IMR-90 (cell line): ENCODE measurements around the gene ART4. TPM values are rescaled to one million over a fixed set of nuclear protein-coding genes. Genes with fewer than 3 reads are reported as not detected.

Source experiments
- ATAC-seq: fragments of 200-7000 bp; cut with Tn5 transposase; 2 replicates; pipeline ENCODE4 v1.9.1; 2020; ENCODE audit warnings: low read depth, mild to moderate bottlenecking, moderate library complexity
- BruUV-seq: library from RNA; stranded (reverse); fragments of 400-500 nt; replicated peaks from 2 replicates; lab custom pipeline; 2021; lab: Mats Ljungman, UMichigan
- CTCF ChIA-PET: fragments of 300-600 bp; formaldehyde crosslinking; extraction: SDS; loops from one replicate; lab custom pipeline; 2021; ENCODE audit warnings: antibody characterized with exemption; lab: Yijun Ruan, JAX
- POLR2A ChIA-PET: fragments of 300-600 bp; sonication (Branson Sonifier 250); formaldehyde crosslinking; loops from one replicate; lab custom pipeline; 2022; ENCODE audit warnings: antibody characterized with exemption; ENCODE audit not compliant: unreplicated experiment; lab: Charles Lee
- DNase-seq: peaks from one replicate; pipeline ENCODE4 v3.0.0; 2013
- H2AFZ ChIP-seq: replicated peaks from 2 replicates; pipeline ENCODE3; 2013; ENCODE audit warnings: low read length, mild to moderate bottlenecking; ENCODE audit not compliant: poor library complexity
- H2AK5ac ChIP-seq: 2 replicates; pipeline ENCODE4 v1.6.1; 2013; ENCODE audit warnings: low read depth, low read length, inconsistent platforms
- H2AK9ac ChIP-seq: replicated peaks from 2 replicates; pipeline ENCODE3; 2013; ENCODE audit warnings: mild to moderate bottlenecking, low read depth, low read length, moderate library complexity; ENCODE audit not compliant: poor library complexity
- H2BK120ac ChIP-seq: 2 replicates; pipeline ENCODE4 v1.6.1; 2013; ENCODE audit warnings: low read depth, low read length, inconsistent platforms
- H2BK15ac ChIP-seq: 3 replicates; pipeline ENCODE4 v1.6.1; 2013; ENCODE audit warnings: low read depth, low read length, inconsistent platforms
- H2BK20ac ChIP-seq: 2 replicates; pipeline ENCODE4 v1.6.1; 2013; ENCODE audit warnings: low read depth, mild to moderate bottlenecking, inconsistent platforms, low read length, moderate library complexity
- H2BK5ac ChIP-seq: 2 replicates; pipeline ENCODE4 v1.6.1; 2013; ENCODE audit warnings: mild to moderate bottlenecking, low read depth, low read length, inconsistent platforms; ENCODE audit not compliant: poor library complexity, severe bottlenecking
- H3K14ac ChIP-seq: replicated peaks from 2 replicates; pipeline ENCODE4 v1.6.1; 2013; ENCODE audit warnings: low read depth, low read length, inconsistent platforms
- H3K18ac ChIP-seq: 2 replicates; pipeline ENCODE4 v1.6.1; 2013; ENCODE audit warnings: low read depth, low read length, control low read depth
- H3K23ac ChIP-seq: 2 replicates; pipeline ENCODE4 v1.6.1; 2013; ENCODE audit warnings: low read depth, low read length, inconsistent platforms
- H3K27ac ChIP-seq: 2 replicates; pipeline ENCODE4 v1.5.1; 2013; ENCODE audit warnings: mild to moderate bottlenecking, control low read depth, low read length; ENCODE audit not compliant: insufficient read depth
- H3K27me3 ChIP-seq: 2 replicates; pipeline ENCODE4 v1.6.1; 2013; ENCODE audit warnings: low read length; ENCODE audit not compliant: control insufficient read depth, insufficient read depth
- H3K36me3 ChIP-seq: 2 replicates; pipeline ENCODE4 v1.6.1; 2013; ENCODE audit warnings: low read length, mixed read lengths; ENCODE audit not compliant: control insufficient read depth, insufficient read depth
- H3K4ac ChIP-seq: 2 replicates; pipeline ENCODE4 v1.6.1; 2013; ENCODE audit warnings: low read depth, low read length, inconsistent platforms
- H3K4me1 ChIP-seq: 2 replicates; pipeline ENCODE4 v1.6.1; 2013; ENCODE audit warnings: low read length, mixed read lengths; ENCODE audit not compliant: control insufficient read depth, insufficient read depth
- H3K4me2 ChIP-seq: 2 replicates; pipeline ENCODE4 v1.6.1; 2013; ENCODE audit warnings: low read depth, mild to moderate bottlenecking, control low read depth, low read length, moderate library complexity
- H3K4me3 ChIP-seq: 2 replicates; pipeline ENCODE4 v1.5.1; 2013; ENCODE audit warnings: low read depth, mild to moderate bottlenecking, control low read depth, low read length, moderate library complexity; ENCODE audit not compliant: insufficient read depth
- H3K56ac ChIP-seq: 2 replicates; pipeline ENCODE4 v1.6.1; 2013; ENCODE audit warnings: low read length, inconsistent platforms; ENCODE audit not compliant: insufficient read depth; ENCODE audit errors: extremely low read depth
- H3K79me1 ChIP-seq, 2 experiments: 2 replicates each; pipeline ENCODE4 v1.6.1; 2013; ENCODE audit warnings: low read length in 2 of 2, inconsistent platforms in 1 of 2, low read depth in 1 of 2
- H3K9ac ChIP-seq: 2 replicates; pipeline ENCODE4 v1.6.1; 2013; ENCODE audit warnings: low read depth, low read length, control low read depth
- H3K9me1 ChIP-seq: 2 replicates; pipeline ENCODE4 v1.6.1; 2013; ENCODE audit warnings: low read length, inconsistent platforms; ENCODE audit not compliant: insufficient read depth
- H3K9me3 ChIP-seq: 2 replicates; pipeline ENCODE4 v1.6.1; 2013; ENCODE audit warnings: low read length; ENCODE audit not compliant: control insufficient read depth, insufficient read depth
- H4K20me1 ChIP-seq: 2 replicates; pipeline ENCODE4 v1.6.1; 2013; ENCODE audit warnings: low read length, inconsistent platforms; ENCODE audit not compliant: insufficient read depth
- H4K5ac ChIP-seq: 2 replicates; pipeline ENCODE4 v1.6.1; 2013; ENCODE audit warnings: mild to moderate bottlenecking, low read depth, low read length, control low read depth
- H4K8ac ChIP-seq, 2 experiments: 2 replicates each; pipeline ENCODE4 v1.6.1; 2013; ENCODE audit warnings: low read depth in 2 of 2, low read length in 2 of 2, control low read depth in 1 of 2, inconsistent platforms in 1 of 2
- H4K91ac ChIP-seq: 2 replicates; pipeline ENCODE4 v1.6.1; 2013; ENCODE audit warnings: low read depth, low read length, inconsistent platforms; ENCODE audit not compliant: insufficient read depth
- MAZ ChIP-seq: IDR thresholded peaks from 2 replicates; pipeline ENCODE4 v1.6.1; 2012; ENCODE audit warnings: low read depth, mild to moderate bottlenecking, low read length, improper control_type of control experiment, moderate library complexity, borderline replicate concordance
- WGBS, 2 experiments: methylation state at CpG; one replicate each; pipeline versions ENCODE4 v1.1.5 to v1.1.7; 2013; ENCODE audit warnings: missing lambda C conversion rate in 2 of 2; ENCODE audit not compliant: insufficient read length in 1 of 2; ENCODE audit errors: extremely low coverage in 2 of 2; 5-methylcytosine and 5-hydroxymethylcytosine counted together
- dilution Hi-C: fragments of 300-500 bp; cut with HindIII; formaldehyde crosslinking; loops from one replicate; pipeline ENCODE4 v1.14.3; 2018; ENCODE audit warnings: low sequenced_read_pairs; ENCODE audit not compliant: unreplicated experiment
- in situ Hi-C: fragments of 300-500 bp; cut with MboI; formaldehyde crosslinking; loops from 3 replicates; pipeline ENCODE4 v1.14.3; 2019; ENCODE audit warnings: low sequenced_read_pairs, inconsistent platforms, mixed read lengths
- intact Hi-C: fragments of 100-400 bp; cut with micrococcal nuclease; formaldehyde crosslinking; loops from 2 replicates; pipeline ENCODE4 v1.10.0; 2022
- polyA plus RNA-seq, 3 experiments: library from polyadenylated mRNA; depleted of rRNA; stranded (reverse); fragments of >200 nt; gene quantifications; 2 replicates each; pipeline ENCODE4 v1.2.3, GENCODE V29; 2012; ENCODE audit warnings: low replicate concordance in 1 of 3
- total RNA-seq: library from RNA; depleted of rRNA; stranded (reverse); fragments of >200 nt; gene quantifications from 2 replicates; pipeline ENCODE4 v1.2.3, GENCODE V29; 2012

Gene ART4
- total and polyA plus RNA-seq, 2 of the 4 experiments (the other 2 are of a cell fraction), result not detected

DNA sequence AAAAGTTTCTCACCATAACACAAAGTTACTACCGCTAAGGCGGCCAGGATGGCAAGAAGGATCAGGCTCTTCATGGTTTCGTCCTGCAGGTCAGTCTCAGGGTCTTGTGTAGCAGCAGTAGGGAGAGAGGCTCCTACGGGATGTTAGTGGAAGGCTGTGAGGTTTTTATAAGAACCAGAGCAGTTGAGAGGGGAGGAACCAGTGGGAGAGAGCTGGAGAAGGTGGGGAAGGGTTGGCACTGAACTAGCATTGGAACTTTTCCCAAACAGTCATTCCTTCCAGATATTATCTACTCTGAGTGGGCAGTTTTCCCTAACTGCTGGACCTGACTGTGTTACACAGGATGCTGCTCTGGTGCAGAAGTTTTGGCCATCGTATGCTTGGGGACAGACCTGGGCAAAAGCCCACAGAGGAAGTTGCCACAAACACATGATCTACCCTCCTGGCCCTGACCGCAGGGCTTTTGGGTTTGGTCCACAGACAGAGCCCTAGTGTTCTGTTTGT lies 42.4 kb upstream of the ART4 start, which contains the start of gene MGP:
Gene MGP, minus strand, starts transcription at position 137 of the 504 bp plus-strand sequence. Its CDS starts 63 bp downstream, at position 74.
- H2BK5ac ChIP-seq, result no peak within 1 kb of the TSS
- H3K27me3 ChIP-seq, result peaks cover 8% of the 10 kb centered on the region
- no peak within 1 kb of the TSS for H2AK9ac ChIP-seq
- 0 out of 2 replicates have a peak within 1 kb of the TSS, but pooled peaks have one; percentile 24 for H3K9ac ChIP-seq
- WGBS, 2 experiments, result no CpG with 5 or more reads among the region's 6 CpGs
- intact Hi-C loops (no loop called here), dilution Hi-C loops (no loop called here), in situ Hi-C loops (no loop called here)
- H3K79me1 ChIP-seq, result no peaks in the 10 kb centered on the region
- ChIA-PET POLR2A (no interaction called here), CTCF (no interaction called here)
- no peak within 1 kb of the TSS; the same call in 1 of the 2 replicates for H2BK120ac ChIP-seq
- peak within 1 kb of the TSS; percentile 57 for H2AFZ ChIP-seq
- no peak within 1 kb of the TSS for H3K56ac ChIP-seq
- no peak for TF ChIP-seq MAZ
- H3K14ac ChIP-seq, result no peak within 1 kb of the TSS
- no peaks in the 10 kb centered on the region for H3K9me1 ChIP-seq
- 0 out of 2 replicates have a peak within 1 kb of the TSS, but pooled peaks have one; percentile 66 for H3K23ac ChIP-seq
- H2AK5ac ChIP-seq, result no peak within 1 kb of the TSS
- no TSS peak for BruUV-seq
- ATAC-seq (peak; percentile 61), DNase-seq (peak; percentile 18)
- H3K27ac ChIP-seq, result peak within 1 kb of the TSS; percentile 45; the same call in 1 of the 2 replicates
- H3K36me3 ChIP-seq, result no peaks in the 10 kb centered on the region
- H4K20me1 ChIP-seq, result no peaks in the 10 kb centered on the region
- H3K9me3 ChIP-seq, result no peaks in the 10 kb centered on the region
- peak within 1 kb of the TSS; percentile 84 for H3K4me2 ChIP-seq
- peaks cover 8% of the 10 kb centered on the region; the same call in 1 of the 2 replicates for H3K4me1 ChIP-seq
- no peak within 1 kb of the TSS for H4K8ac ChIP-seq
- H4K5ac ChIP-seq, result no peak within 1 kb of the TSS
- H3K4ac ChIP-seq, result no peak within 1 kb of the TSS
- H2BK20ac ChIP-seq, result no peak within 1 kb of the TSS
- H3K4me3 ChIP-seq, result no peak within 1 kb of the TSS
- H2BK15ac ChIP-seq, result no peak within 1 kb of the TSS
- H4K91ac ChIP-seq, result no peak within 1 kb of the TSS
- H3K18ac ChIP-seq, result peak within 1 kb of the TSS; percentile 13; the same call in 1 of the 2 replicates
